HG02981 (cell line): ENCODE measurements around the gene FASTKD2.

Experiments
- ATAC-seq: cut with Tn5 transposase; IDR thresholded peaks from one replicate; pipeline ENCODE4 v1.9.1; 2021; ENCODE audit warnings: mild to moderate bottlenecking, moderate library complexity; ENCODE audit not compliant: unreplicated experiment

The FASTKD2 gene

DNA sequence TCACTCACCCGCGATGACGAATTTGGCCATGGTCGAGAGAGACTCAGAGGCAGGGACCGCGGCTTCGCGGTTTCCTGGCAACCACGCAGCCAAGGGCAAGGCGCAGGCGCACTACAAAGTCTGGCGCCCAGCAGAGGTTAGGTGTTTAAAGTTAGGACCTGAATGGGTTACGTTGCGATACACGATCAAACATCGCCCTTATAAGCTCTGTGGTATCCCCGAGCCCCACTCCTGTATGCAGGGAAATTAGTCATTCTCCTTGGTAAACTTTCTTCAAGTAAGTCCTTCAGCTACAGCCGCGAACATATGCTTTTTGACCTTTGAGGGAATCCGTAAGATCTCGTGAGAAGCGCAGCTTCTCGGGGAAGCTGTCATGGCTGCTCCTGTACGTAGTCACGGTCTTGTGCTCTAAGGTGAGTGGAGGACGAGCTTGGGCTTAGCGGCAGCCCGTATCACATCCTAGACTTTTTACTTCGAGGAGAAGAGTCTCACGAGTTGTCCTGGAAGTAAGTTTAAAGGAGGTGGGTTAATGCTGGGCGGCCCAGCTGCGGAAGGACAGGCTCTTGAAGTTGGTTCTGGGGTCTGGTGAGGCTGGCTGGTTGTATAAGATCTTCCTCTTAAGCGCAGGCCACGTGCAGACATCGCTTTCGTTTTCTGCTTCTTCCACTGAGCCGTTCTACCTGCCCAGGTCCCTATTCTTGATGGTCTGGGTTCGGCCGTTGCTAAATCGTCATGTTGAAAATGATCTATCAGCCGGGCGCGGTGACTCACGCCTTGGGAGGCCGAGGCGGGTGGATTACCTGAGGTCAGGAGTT, at the start of gene FASTKD2, which contains the start of gene MDH1B:
Gene FASTKD2, plus strand, starts transcription at position 365 of the 815 bp plus-strand sequence. CDS start 1,088 bp downstream, outside the sequence.
Gene MDH1B, minus strand, starts transcription at position 87 of the 815 bp plus-strand sequence. Its CDS starts 57 bp downstream, at position 30.
- ATAC-seq = peak; percentile 85

DNA sequence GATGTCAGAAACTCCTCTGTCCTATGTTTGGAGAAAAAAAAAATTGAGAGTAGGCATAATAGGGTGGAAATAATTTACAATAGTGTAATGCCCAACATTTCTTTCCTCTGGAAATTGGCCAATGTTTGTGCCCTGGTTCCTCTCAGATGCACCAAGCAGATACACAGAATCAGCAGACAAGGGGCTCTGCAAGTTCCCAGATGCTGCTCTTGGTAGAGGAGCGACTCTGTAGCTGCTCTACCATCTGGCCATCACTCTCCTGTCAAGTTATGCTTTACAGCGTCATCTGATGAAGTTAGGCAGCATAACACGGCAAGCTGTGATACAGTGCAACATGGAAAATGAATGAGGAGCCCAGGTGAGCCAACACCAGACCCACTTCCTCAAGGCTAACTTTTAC, 48.8 kb upstream of the FASTKD2 start:
- no peak for ATAC-seq

DNA sequence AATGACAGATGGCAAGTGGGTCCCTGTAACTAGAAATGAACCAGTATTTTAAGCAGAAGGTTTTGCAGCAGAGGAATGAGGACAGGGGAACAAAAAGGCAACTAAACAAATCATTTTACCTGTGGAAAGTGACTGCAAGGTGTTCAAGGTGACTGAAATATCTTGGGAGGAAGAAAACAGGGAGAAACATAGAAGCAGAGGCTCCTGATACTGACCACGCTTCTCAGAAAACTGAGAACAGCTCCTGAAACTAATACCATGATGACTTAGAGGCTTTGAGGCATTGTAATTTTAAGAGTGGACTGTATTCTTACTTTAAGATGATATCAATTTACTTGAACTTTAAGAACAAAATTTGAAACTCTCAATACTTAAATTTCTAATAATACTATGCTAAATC, 47.1 kb upstream of the FASTKD2 start, which contains the start of gene DYTN:
Gene DYTN, minus strand, starts transcription at position 101 of the 400 bp plus-strand sequence. CDS start 117 bp downstream, outside the sequence.
- ATAC-seq = no peak

DNA sequence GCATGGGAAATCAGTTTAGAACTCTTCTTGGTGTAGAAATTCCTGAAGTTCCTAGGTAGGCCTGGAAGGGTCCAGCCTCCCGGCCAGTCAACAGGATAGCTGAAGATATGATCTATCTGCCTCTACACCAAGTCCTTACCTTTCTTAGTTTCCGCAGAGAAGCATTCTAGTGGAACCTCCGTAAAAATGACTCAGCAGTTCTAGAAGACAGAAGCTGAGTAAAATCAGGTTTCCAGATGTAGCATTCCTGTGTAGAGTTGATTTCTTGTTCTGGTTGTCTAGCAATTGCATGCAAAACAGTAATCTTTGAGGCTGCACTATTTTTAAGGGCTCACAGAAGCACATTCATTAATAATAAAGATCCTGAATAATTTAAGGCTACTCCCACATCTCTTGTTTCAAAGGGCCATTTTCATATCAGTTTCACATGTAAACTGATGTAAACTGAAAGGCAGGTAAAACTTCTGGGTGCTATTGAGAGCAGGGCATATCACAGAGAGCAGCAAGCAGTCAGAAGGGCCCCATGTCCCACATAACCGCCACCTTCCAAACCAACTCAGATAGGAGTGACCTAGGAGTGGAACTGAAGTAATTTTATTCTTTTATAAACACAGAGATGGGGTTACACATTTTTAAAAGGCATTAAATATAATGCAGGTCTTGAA, 44.0 kb upstream of the FASTKD2 start:
- peak; percentile 86 for ATAC-seq

- ATAC-seq = no peak
These were observed 42.1 kb upstream of the FASTKD2 start for GRCh38 chr2:206723288-206723687.

DNA sequence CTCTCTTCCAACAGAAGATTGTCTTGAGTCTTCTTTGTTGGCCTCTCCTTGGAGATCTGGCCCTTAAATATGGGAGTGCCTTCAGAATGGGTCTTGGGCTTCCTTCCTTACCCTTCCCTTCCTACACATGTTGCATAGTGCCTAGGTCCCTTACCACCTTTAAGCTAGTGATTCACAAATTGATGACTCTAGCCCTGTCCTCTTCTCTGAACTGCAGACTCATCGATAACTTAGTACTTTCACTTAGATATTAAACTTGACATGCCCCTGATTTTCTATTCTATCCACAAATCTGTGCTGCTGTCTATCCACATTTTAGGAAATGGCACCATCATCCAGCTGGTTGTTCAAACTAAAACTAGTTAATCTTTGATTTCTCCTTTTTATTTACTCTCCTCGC, 38.1 kb upstream of the FASTKD2 start:
- ATAC-seq = no peak

- no peak for ATAC-seq
These were observed 36.9 kb upstream of the FASTKD2 start for GRCh38 chr2:206728277-206729199.

DNA sequence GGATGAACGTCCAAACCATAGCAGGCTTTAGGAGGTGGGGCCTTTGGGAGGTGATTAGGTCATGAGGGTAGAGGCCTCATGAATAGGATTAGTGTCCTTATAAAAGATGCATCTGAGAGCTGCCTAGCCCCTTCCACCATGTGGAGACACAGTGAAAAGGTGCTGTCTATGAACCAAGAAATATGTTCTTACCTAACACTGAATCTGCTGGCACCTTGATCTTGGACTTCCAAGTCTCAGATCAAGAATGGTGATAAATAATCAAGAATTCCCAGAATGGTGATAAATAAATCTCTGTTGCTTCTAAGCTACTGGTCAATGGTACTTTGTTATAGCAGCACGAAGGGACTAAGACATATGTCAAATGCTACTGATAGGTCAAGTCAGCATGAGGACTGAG, 32.1 kb upstream of the FASTKD2 start:
- ATAC-seq = no peak

- ATAC-seq = no peak
These were observed 28.5 kb upstream of the FASTKD2 start for GRCh38 chr2:206736935-206737334.

GRCh38 chr2:206739271-206739670, 26.1 kb upstream of the FASTKD2 start:
- no peak for ATAC-seq

GRCh38 chr2:206740800-206741199, 24.6 kb upstream of the FASTKD2 start:
- no peak for ATAC-seq

GRCh38 chr2:206756816-206757215, 8.6 kb upstream of the FASTKD2 start:
- ATAC-seq = no peak

GRCh38 chr2:206764673-206765241, 649 bp upstream of the FASTKD2 start:
- ATAC-seq = no peak

DNA sequence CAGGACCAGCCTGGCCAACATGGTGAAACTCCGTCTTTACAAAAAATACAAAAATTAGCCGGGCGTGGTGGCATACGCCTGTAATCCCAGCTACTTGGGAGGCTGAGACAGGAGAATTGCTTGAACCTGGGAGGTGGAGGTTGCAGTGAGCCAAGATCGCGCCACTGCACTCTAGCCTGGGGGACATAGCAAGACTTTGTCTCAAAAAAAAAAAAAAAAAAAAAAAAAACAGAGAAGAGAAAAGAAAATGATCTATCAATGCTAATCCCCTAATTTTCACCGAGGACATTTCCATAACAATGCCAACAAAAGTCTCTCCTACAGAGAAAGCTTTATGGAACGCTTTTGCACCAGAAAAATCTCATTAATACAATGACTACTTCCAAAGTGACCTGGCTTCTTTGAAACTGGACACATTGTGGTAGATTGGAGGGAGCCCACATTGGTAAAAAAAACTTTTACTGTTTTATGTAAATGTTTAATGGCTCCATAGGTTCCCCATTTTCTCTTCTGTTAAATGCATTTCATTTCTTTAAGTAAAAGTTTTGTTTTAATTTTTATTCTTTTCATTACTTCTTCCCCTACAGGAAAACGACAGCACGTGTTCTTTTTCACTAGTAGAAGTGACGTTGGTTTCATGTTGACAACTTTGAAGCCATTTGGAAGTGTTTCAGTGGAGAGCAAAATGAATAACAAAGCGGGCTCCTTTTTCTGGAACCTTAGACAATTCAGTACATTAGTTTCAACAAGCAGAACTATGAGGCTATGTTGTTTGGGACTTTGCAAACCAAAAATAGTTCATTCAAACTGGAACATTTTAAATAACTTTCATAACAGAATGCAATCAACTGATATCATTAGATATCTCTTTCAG, 888 bp downstream of the FASTKD2 start:
- ATAC-seq = no peak

DNA sequence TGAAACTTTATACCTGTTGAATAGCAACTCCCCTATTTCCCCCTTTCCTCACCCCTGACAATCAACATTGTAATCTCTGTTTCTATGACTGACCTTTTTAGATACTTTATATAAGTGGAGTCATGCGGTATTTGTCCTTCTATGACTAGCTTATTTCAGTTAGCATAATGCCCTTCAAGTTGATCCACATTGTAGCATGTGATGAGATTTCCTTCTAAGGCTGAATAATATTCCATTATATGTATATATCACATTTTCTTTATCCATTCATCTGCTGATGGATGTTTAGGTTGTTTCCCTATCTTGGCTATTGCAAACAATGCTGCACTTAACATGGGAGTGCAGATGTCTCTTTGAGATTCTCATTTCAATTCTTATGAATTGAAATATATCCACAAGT, 9.5 kb downstream of the FASTKD2 start:
- no peak for ATAC-seq

DNA sequence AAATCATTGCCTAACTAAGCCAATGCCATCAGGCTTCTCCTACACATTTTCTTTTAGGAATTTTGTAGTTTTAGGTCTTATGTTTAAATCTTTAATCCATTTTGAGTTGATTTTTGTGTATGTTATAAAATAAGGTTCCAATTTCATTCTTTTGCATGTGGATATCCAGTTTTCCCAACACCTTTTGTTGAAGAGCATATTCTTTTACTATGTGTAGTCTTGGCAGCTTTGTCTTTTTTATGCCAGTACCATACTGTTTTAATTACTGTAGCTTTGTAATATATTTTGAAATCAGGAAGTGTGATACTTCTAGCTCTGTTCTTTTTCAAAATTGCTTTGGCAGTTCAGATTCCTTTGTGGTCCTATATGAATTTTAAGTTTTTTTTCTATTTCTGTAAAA, 11.0 kb downstream of the FASTKD2 start:
- no peak for ATAC-seq

- no peak for ATAC-seq
These were observed 15.3 kb downstream of the FASTKD2 start for GRCh38 chr2:206780671-206781070.

- ATAC-seq = no peak
These were observed 18.3 kb downstream of the FASTKD2 start for GRCh38 chr2:206783718-206784117.

DNA sequence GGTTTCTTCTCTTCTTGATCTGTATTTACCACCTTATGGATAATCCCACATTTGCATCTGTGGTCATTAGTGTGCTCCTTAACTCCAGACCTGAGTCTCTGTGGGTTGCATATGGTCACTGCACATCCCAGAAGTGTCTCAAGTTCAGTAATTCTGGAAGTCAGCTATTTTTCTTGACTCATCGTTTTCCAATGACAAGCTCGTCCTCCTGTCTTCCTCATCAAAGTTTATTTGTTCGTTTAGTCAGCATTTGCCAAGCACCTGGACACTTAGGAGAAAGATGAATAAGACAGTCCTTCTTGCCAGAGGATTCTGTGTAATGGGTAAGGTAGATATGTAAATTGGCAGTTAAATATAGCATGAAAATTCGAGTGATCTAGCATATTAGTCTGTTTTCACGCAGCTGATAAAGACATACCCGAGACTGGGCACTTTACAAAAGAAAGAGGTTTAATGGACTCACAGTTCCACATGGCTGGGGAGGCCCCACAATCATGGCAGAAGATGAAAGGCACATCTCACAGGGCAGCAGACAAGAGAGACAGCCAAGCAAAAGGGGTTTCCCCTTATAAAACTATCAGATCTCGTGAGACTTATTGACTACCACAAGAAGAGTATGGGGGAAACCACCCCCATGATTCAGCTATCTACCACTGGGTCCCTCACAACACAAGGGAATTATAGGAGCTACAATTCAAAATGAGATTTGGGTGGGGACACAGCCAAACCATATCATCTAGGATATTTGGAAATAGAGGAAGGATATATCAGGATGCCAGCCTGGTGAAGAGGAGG, 19.4 kb downstream of the FASTKD2 start:
- no peak for ATAC-seq
